DOHH2 (cell line): ENCODE results near the gene PHB1.

Experiments used
- CTCF ChIP-seq: fragments of 200-600 bp; sonication (generic); IDR thresholded peaks from one replicate; pipeline ENCODE4 v1.5.1; 2014; ENCODE audit warnings: antibody characterized with exemption, mild to moderate bottlenecking, low read depth, low read length; ENCODE audit not compliant: poor library complexity, severe bottlenecking
- EZH2phosphoT487 ChIP-seq: fragments of 200-600 bp; sonication (generic); IDR thresholded peaks from 2 replicates; pipeline ENCODE4 v1.6.1; 2017; ENCODE audit warnings: borderline replicate concordance, mild to moderate bottlenecking, antibody characterized with exemption, low read length, moderate library complexity, mixed read lengths

- TF ChIP-seq CTCF (no peak), EZH2phosphoT487 (no peak)
These were observed 39.1 kb downstream of the PHB1 start for GRCh38 chr17:49375544-49375943.
